Measurements from ENCODE around the gene TUT7.

Gene TUT7

GRCh38 chr9:86252870-86253269 is 101.3 kb downstream of the TUT7 start:
- no peak for DNase-seq

DNA sequence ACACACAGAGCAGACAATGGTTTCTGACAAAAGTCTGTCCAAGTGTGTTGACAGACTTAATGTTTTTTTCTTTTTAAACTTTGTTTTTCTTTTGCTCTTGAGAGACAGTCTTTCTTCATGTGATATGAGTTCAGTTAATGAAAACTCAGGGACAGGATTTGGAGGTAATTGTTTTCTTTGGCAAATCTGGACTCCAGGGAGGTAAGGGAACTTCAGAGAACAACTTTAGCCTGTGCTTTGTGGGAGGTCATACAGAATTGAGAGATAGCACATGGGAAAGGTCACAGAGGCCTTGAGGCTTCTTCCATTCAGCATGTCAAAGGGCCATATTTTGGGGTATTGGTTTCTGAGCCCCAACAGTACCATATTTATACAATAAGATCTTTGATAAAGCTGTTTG is 104.1 kb downstream of the TUT7 start:
- no peak for DNase-seq

DNA sequence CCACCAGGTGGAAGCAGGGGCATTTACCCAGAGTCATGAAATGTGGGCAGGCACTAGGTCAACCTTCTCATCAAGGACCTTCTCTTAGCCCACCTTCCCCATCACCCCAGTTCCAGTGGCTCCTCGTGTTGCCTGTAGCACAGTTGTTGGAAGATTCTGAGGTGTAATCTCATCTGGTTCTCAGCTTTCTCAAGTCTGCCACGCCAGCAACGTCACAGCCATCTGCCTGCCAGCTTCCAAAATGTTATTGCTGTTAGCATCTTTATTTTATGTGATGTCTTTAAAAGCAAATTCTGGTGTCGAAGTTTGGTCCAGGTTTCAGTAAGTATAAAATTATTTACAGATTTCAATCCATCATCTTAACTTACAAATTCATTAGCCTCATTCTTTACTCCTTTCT is 105.5 kb downstream of the TUT7 start:
- no peak for DNase-seq

DNA sequence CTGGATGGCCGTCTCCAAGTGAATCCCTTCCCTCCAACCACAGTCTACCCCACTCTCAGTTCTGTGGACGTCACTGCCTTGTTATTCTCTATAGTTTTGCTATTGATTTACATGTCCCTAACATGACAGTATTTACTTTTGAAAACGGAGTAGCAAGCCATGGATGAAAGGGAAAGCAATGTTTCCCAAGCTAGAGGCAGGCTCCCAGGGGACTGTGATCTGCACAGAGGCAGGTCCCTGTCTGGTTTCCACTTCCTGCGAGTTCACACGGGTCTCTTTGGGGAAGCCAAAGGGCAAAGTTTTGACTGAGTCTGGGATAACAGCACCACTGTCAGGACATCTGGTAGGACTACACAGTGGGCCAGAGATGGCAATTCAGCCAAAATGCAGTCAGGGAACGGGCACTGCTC is 107.5 kb downstream of the TUT7 start:
- no peak for DNase-seq

GRCh38 chr9:86242071-86242470 is 112.1 kb downstream of the TUT7 start:
- peak; percentile 4 for DNase-seq

DNA sequence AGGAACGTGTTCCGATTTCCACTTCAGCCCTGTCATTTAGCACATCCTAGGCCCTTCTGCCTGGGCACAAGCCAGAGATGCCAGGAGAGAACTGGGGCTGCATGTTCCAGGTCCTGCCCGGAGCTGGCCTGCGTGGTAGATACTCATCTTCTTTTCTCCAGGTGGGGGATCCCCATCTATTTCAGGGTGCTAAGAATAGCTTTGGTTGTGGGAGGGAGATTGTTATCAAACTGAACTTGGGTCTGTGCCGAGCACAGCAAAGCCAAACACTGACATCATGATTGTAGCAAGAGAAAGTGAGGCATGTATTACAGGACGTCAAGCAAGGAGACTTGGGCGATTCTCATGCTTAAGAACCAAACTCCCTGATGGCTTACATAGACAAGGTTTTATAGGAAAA is 113.0 kb downstream of the TUT7 start:
- DNase-seq: no peak

GRCh38 chr9:86238861-86239770 is 115.1 kb downstream of the TUT7 start:
- DNase-seq: no peak
